ENCODE data around the gene UBQLN2.

- TF ChIP-seq CTCF (IDR thresholded peaks at IDR 0.05) (no peak), POLR2A (IDR thresholded peaks at IDR 0.05) (no peak), POLR2AphosphoS5 (IDR thresholded peaks at IDR 0.05) (no peak)
These were observed 11.4 kb downstream of the UBQLN2 start for GRCh38 chrX:56574861-56575260.
